Caco-2 (cell line): Measurements from ENCODE around the gene PMEPA1. TPM values are rescaled to one million over a fixed set of nuclear protein-coding genes. Genes with fewer than 3 reads are reported as not detected.

Source experiments
- BruUV-seq: library from RNA; stranded (reverse); fragments of 400-500 nt; replicated peaks from 2 replicates; lab custom pipeline; 2021; lab: Mats Ljungman, UMichigan
- CTCF ChIA-PET: fragments of 300-600 bp; sonication (Branson Sonifier 250); formaldehyde crosslinking; loops from one replicate; lab custom pipeline; 2022; ENCODE audit warnings: antibody characterized with exemption; lab: Charles Lee
- POLR2A ChIA-PET: fragments of 300-600 bp; sonication (Branson Sonifier 250); formaldehyde crosslinking; loops from one replicate; lab custom pipeline; 2022; ENCODE audit warnings: antibody characterized with exemption; lab: Charles Lee
- DNase-seq, 2 experiments: peaks; one replicate each; pipeline versions ENCODE4 v3.0.0 to v3.0.0-alpha.2; 2020 to 2022
- H3K27me3 ChIP-seq: replicated peaks from 2 replicates; pipeline ENCODE4 v1.6.0; 2011; ENCODE audit warnings: low read length; ENCODE audit not compliant: control insufficient read depth, insufficient read depth
- H3K36me3 ChIP-seq: 2 replicates; pipeline ENCODE4 v1.5.1; 2011; ENCODE audit warnings: low read length; ENCODE audit not compliant: control insufficient read depth, insufficient read depth
- H3K4me1 ChIP-seq: fragments of 250-450 bp; sonication (Bioruptor Pico); 2 replicates; pipeline ENCODE4 v1.5.1; 2020; ENCODE audit warnings: mild to moderate bottlenecking
- H3K4me3 ChIP-seq: 2 replicates; pipeline ENCODE4 v1.5.1; 2011; ENCODE audit warnings: low read depth, mild to moderate bottlenecking, control low read depth, low read length
- H3K9me3 ChIP-seq: fragments of 250-450 bp; sonication (Bioruptor Pico); 2 replicates; pipeline ENCODE4 v1.5.1; 2020; ENCODE audit warnings: mild to moderate bottlenecking, moderate library complexity
- H3K27ac Mint-ChIP-seq: one replicate; pipeline ENCODE4 v1.8.0; 2022; ENCODE audit warnings: mixed read lengths; ENCODE audit not compliant: unreplicated experiment
- H3K27me3 Mint-ChIP-seq: one replicate; pipeline ENCODE4 v1.8.0; 2022; ENCODE audit warnings: mixed read lengths; ENCODE audit not compliant: insufficient read depth, unreplicated experiment
- H3K36me3 Mint-ChIP-seq: one replicate; pipeline ENCODE4 v1.8.0; 2022; ENCODE audit warnings: mild to moderate bottlenecking, mixed read lengths; ENCODE audit not compliant: insufficient read depth, unreplicated experiment
- H3K4me1 Mint-ChIP-seq: one replicate; pipeline ENCODE4 v1.8.0; 2022; ENCODE audit warnings: low read depth, mixed read lengths; ENCODE audit not compliant: unreplicated experiment
- H3K4me3 Mint-ChIP-seq: one replicate; pipeline ENCODE4 v1.8.0; 2022; ENCODE audit warnings: mild to moderate bottlenecking, moderate library complexity, mixed read lengths; ENCODE audit not compliant: unreplicated experiment
- H3K9me3 Mint-ChIP-seq: one replicate; pipeline ENCODE4 v1.8.0; 2022; ENCODE audit warnings: mixed read lengths; ENCODE audit not compliant: unreplicated experiment
- CTCF ChIP-seq, 2 experiments: fragments of 200-600 bp in 1 of 2; IDR thresholded peaks; 1 replicate in 1 of 2; 2 replicates in 1 of 2; pipeline versions ENCODE4 v1.5.1 to v1.8.0; 2011 to 2022; ENCODE audit warnings: antibody characterized with exemption in 1 of 2, control low read depth in 1 of 2, inconsistent platforms in 1 of 2, low read depth in 1 of 2, low read length in 1 of 2, mild to moderate bottlenecking in 1 of 2, moderate library complexity in 1 of 2; ENCODE audit not compliant: insufficient read depth in 1 of 2, severe bottlenecking in 1 of 2, unreplicated experiment in 1 of 2
- intact Hi-C: fragments of 100-400 bp; cut with micrococcal nuclease; formaldehyde crosslinking; loops from one replicate; pipeline ENCODE4 v1.10.0; 2022; ENCODE audit not compliant: unreplicated experiment
- total RNA-seq: library from RNA; stranded (reverse); gene quantifications from 2 replicates; pipeline ENCODE4 v1.2.3, GENCODE V29; 2022

Gene PMEPA1
- total RNA-seq, 1 experiment from 2014 or later, result 3.3 TPM

GRCh38 chr20:57682184-57683101 lies 27.4 kb downstream of the PMEPA1 start:
- H3K27me3 ChIP-seq, result no peaks in the 10 kb centered on the region
- DNase-seq, result no peak
- no peak overlapping the region for H3K27ac Mint-ChIP-seq

GRCh38 chr20:57680934-57681914 lies 28.6 kb downstream of the PMEPA1 start:
- H3K36me3 ChIP-seq, result no peaks in the 10 kb centered on the region
- no peak for TF ChIP-seq CTCF (IDR thresholded peaks at IDR 0.05; ENCODE audit: insufficient read depth in 1 of 2, low read depth in 1 of 2, low read length in 1 of 2, severe bottlenecking in 1 of 2, unreplicated experiment in 1 of 2)
- CTCF ChIA-PET, result interaction anchor here (0.6 to 2.2 kb wide), 3 partner anchors 12 to 191 kb away, joined by 3 to 7 read pairs (median 4); no protein-coding TSS in a partner anchor
- POLR2A ChIA-PET, result no interaction called here
- peaks cover 4% of the 10 kb centered on the region for H3K27me3 Mint-ChIP-seq
- DNase-seq, result no peak
- intact Hi-C loops, result no loop called here
- H3K4me3 Mint-ChIP-seq, result no peak overlapping the region
- no peaks in the 10 kb centered on the region for H3K9me3 ChIP-seq
- peaks cover 6% of the 10 kb centered on the region for H3K4me1 Mint-ChIP-seq
- H3K27me3 ChIP-seq, result no peaks in the 10 kb centered on the region
- BruUV-seq, result no TSS peak
- no peaks in the 10 kb centered on the region for H3K36me3 Mint-ChIP-seq
- no peaks in the 10 kb centered on the region for H3K4me1 ChIP-seq
- no peak overlapping the region for H3K4me3 ChIP-seq
- H3K9me3 Mint-ChIP-seq, result no peaks in the 10 kb centered on the region
- H3K27ac Mint-ChIP-seq, result no peak overlapping the region

More at GRCh38 chr20:57682184-57683101, 27.4 kb downstream of the PMEPA1 start:
- no peaks in the 10 kb centered on the region for H3K36me3 ChIP-seq
- no peak for TF ChIP-seq CTCF (IDR thresholded peaks at IDR 0.05; ENCODE audit: insufficient read depth in 1 of 2, low read depth in 1 of 2, low read length in 1 of 2, severe bottlenecking in 1 of 2, unreplicated experiment in 1 of 2)
- no peaks in the 10 kb centered on the region for H3K4me1 ChIP-seq
- no peak overlapping the region for H3K4me3 Mint-ChIP-seq
- POLR2A ChIA-PET, result no interaction called here
- intact Hi-C loops, result no loop called here
- no peaks in the 10 kb centered on the region for H3K36me3 Mint-ChIP-seq
- H3K27me3 Mint-ChIP-seq, result peaks cover 4% of the 10 kb centered on the region
- H3K9me3 ChIP-seq, result no peaks in the 10 kb centered on the region
- H3K4me1 Mint-ChIP-seq, result peaks cover 6% of the 10 kb centered on the region
- H3K4me3 ChIP-seq, result no peak overlapping the region
- no TSS peak for BruUV-seq
- H3K9me3 Mint-ChIP-seq, result no peaks in the 10 kb centered on the region
- CTCF ChIA-PET, result interaction anchor here (0.6 to 2.2 kb wide), 3 partner anchors 8 to 72 kb away, joined by 3 to 7 read pairs (median 3); no protein-coding TSS in a partner anchor
